H1 (cell line): ENCODE measurements around the gene LMAN2. TPM values are rescaled to one million over a fixed set of nuclear protein-coding genes. Genes with fewer than 3 reads are reported as not detected.

Source experiments
- CTCF ChIA-PET: fragments of 300-600 bp; sonication (Branson Sonifier 250); formaldehyde crosslinking; loops from one replicate; lab custom pipeline; 2021; ENCODE audit not compliant: partially characterized antibody; lab: Charles Lee
- POLR2A ChIA-PET: fragments of 300-600 bp; sonication (Branson Sonifier 250); formaldehyde crosslinking; loops from one replicate; lab custom pipeline; 2021; ENCODE audit warnings: inconsistent platforms; ENCODE audit not compliant: partially characterized antibody; lab: Charles Lee
- DNase-seq, 2 experiments: peaks; one replicate each; pipeline versions ENCODE4 v3.0.0 to v3.0.0-alpha.2; 2010 to 2022; ENCODE audit warnings: low spot score in 2 of 2, low read depth in 1 of 2, mixed read lengths in 1 of 2
- FAIRE-seq: peaks from 2 replicates; lab custom pipeline; 2011; peaks lifted over from hg19 to GRCh38; lab: Jason Lieb, UNC
- H2AFZ ChIP-seq: 2 replicates; pipeline ENCODE4 v1.8.1; 2012; ENCODE audit warnings: low read length, inconsistent platforms
- H2AK5ac ChIP-seq: 2 replicates; pipeline ENCODE4 v1.6.1; 2013; ENCODE audit warnings: low read depth, low read length
- H2BK120ac ChIP-seq: replicated peaks from 2 replicates; pipeline ENCODE3; 2013; ENCODE audit warnings: low read depth, low read length, inconsistent platforms
- H2BK12ac ChIP-seq: 2 replicates; pipeline ENCODE4 v1.6.1; 2013; ENCODE audit warnings: low read depth, low read length
- H2BK15ac ChIP-seq: 2 replicates; pipeline ENCODE4 v1.6.1; 2013; ENCODE audit warnings: low read length
- H2BK20ac ChIP-seq: 2 replicates; pipeline ENCODE4 v1.6.1; 2013; ENCODE audit warnings: low read length
- H2BK5ac ChIP-seq: 2 replicates; pipeline ENCODE4 v1.6.1; 2013; ENCODE audit warnings: low read depth, low read length
- H3K14ac ChIP-seq: 2 replicates; pipeline ENCODE4 v1.6.1; 2013; ENCODE audit warnings: inconsistent platforms; ENCODE audit not compliant: insufficient read length
- H3K18ac ChIP-seq: 2 replicates; pipeline ENCODE4 v1.6.1; 2013; ENCODE audit warnings: low read length; ENCODE audit errors: extremely low read depth
- H3K23ac ChIP-seq: 2 replicates; pipeline ENCODE4 v1.6.1; 2013; ENCODE audit warnings: inconsistent platforms; ENCODE audit not compliant: insufficient read length
- H3K23me2 ChIP-seq: 2 replicates; pipeline ENCODE4 v1.6.1; 2013; ENCODE audit warnings: low read depth, low read length
- H3K27ac ChIP-seq: 2 replicates; pipeline ENCODE4 v1.6.1; 2011; ENCODE audit warnings: low read depth, low read length, inconsistent platforms
- H3K27me3 ChIP-seq, 4 experiments: replicated peaks in 1 of 4; 1 replicate in 1 of 4; 2 replicates in 3 of 4; pipeline versions ENCODE4 v1.6.1 to v1.8.1; 2011 to 2013; ENCODE audit warnings: low read length in 3 of 4, mild to moderate bottlenecking in 3 of 4, inconsistent platforms in 2 of 4, mixed read lengths in 2 of 4, moderate library complexity in 1 of 4; ENCODE audit not compliant: control insufficient read depth in 3 of 4, insufficient read depth in 3 of 4; ENCODE audit errors: extremely low read depth in 1 of 4
- H3K36me3 ChIP-seq, 4 experiments: 2 replicates each; pipeline versions ENCODE4 v1.6.1 to v1.8.1; 2011 to 2013; ENCODE audit warnings: mild to moderate bottlenecking in 4 of 4, low read length in 3 of 4, moderate library complexity in 2 of 4, control low read depth in 1 of 4, inconsistent platforms in 1 of 4; ENCODE audit not compliant: insufficient read depth in 4 of 4, control insufficient read depth in 2 of 4
- H3K4ac ChIP-seq: replicated peaks from 2 replicates; pipeline ENCODE3; 2013; ENCODE audit warnings: low read length, low read depth, mixed read lengths, inconsistent platforms; ENCODE audit not compliant: insufficient read length
- H3K4me1 ChIP-seq, 4 experiments: replicated peaks in 1 of 4; 1 replicate in 1 of 4; 2 replicates in 3 of 4; pipeline versions ENCODE4 v1.6.1 to v1.8.1; 2011 to 2013; ENCODE audit warnings: low read length in 3 of 4, inconsistent platforms in 2 of 4, mixed read lengths in 1 of 4; ENCODE audit not compliant: insufficient read depth in 4 of 4, control insufficient read depth in 3 of 4
- H3K4me2 ChIP-seq, 2 experiments: 2 replicates each; pipeline versions ENCODE4 v1.6.1 to v1.8.1; 2011 to 2013; ENCODE audit warnings: low read depth in 2 of 2, low read length in 2 of 2, control low read depth in 1 of 2, inconsistent platforms in 1 of 2, mild to moderate bottlenecking in 1 of 2; ENCODE audit not compliant: insufficient read depth in 1 of 2
- H3K4me3 ChIP-seq, 4 experiments: fragments of 200-600, 300-600 bp in 1 of 4; sonication (generic), shearing (Covaris generic), sonication (Bioruptor Twin) in 1 of 4; 2 replicates each; pipeline versions ENCODE4 v1.5.1 to v1.8.1; 2011 to 2016; ENCODE audit warnings: low read length in 4 of 4, low read depth in 3 of 4, control low read depth in 2 of 4, inconsistent platforms in 2 of 4, mild to moderate bottlenecking in 2 of 4, mixed read lengths in 1 of 4, moderate library complexity in 1 of 4; ENCODE audit not compliant: insufficient read depth in 2 of 4; ENCODE audit errors: extremely low read depth in 1 of 4
- H3K56ac ChIP-seq: replicated peaks from 2 replicates; pipeline ENCODE3; 2013; ENCODE audit warnings: low read depth, mild to moderate bottlenecking, mixed read lengths, low read length, inconsistent platforms; ENCODE audit not compliant: insufficient read length
- H3K79me1 ChIP-seq: 2 replicates; pipeline ENCODE4 v1.6.1; 2013; ENCODE audit warnings: low read depth, low read length, control low read depth
- H3K79me2 ChIP-seq, 2 experiments: 2 replicates each; pipeline versions ENCODE4 v1.6.1 to v1.8.1; 2012 to 2013; ENCODE audit warnings: low read length in 2 of 2, mild to moderate bottlenecking in 2 of 2, inconsistent platforms in 1 of 2; ENCODE audit not compliant: insufficient read depth in 2 of 2, control insufficient read depth in 1 of 2
- H3K9ac ChIP-seq, 4 experiments: replicated peaks in 1 of 4; 1 replicate in 1 of 4; 2 replicates in 3 of 4; pipeline versions ENCODE4 v1.6.1 to v1.8.1; 2011 to 2013; ENCODE audit warnings: low read depth in 3 of 4, low read length in 3 of 4, control low read depth in 2 of 4, mild to moderate bottlenecking in 2 of 4, moderate library complexity in 2 of 4, inconsistent platforms in 1 of 4; ENCODE audit errors: extremely low read depth in 1 of 4
- H3K9me3 ChIP-seq, 2 experiments: 2 replicates each; pipeline versions ENCODE4 v1.6.1 to v1.8.1; 2012 to 2013; ENCODE audit warnings: mild to moderate bottlenecking in 2 of 2, moderate library complexity in 2 of 2, control low read depth in 1 of 2, inconsistent platforms in 1 of 2, low read depth in 1 of 2, low read length in 1 of 2, mixed read lengths in 1 of 2; ENCODE audit not compliant: insufficient read depth in 2 of 2
- H4K20me1 ChIP-seq, 2 experiments: replicated peaks in 1 of 2; 2 replicates each; pipeline versions ENCODE3 to v1.8.1; 2011 to 2013; ENCODE audit warnings: inconsistent platforms in 2 of 2, low read length in 2 of 2, mild to moderate bottlenecking in 1 of 2; ENCODE audit not compliant: insufficient read depth in 2 of 2, control insufficient read depth in 1 of 2
- H4K5ac ChIP-seq: 2 replicates; pipeline ENCODE4 v1.6.1; 2013; ENCODE audit warnings: low read length, low read depth, mixed read lengths, inconsistent platforms; ENCODE audit not compliant: insufficient read length
- H4K8ac ChIP-seq: 2 replicates; pipeline ENCODE4 v1.8.0; 2013; ENCODE audit warnings: mild to moderate bottlenecking, moderate library complexity, low read length, inconsistent platforms; ENCODE audit not compliant: insufficient read depth; ENCODE audit errors: extremely low read depth
- H4K91ac ChIP-seq: replicated peaks from 2 replicates; pipeline ENCODE3; 2013; ENCODE audit warnings: low read length, mixed read lengths, inconsistent platforms; ENCODE audit not compliant: insufficient read length
- CHD1 ChIP-seq: IDR thresholded peaks from 2 replicates; pipeline ENCODE4 v1.6.1; 2012; ENCODE audit warnings: low read depth, low read length, improper control_type of control experiment
- CREB1 ChIP-seq: IDR thresholded peaks from 2 replicates; pipeline ENCODE4 v1.6.1; 2012; ENCODE audit warnings: inconsistent platforms
- EGR1 ChIP-seq: IDR thresholded peaks from 2 replicates; pipeline ENCODE4 v1.6.1; 2011; ENCODE audit warnings: low read depth, low read length, borderline replicate concordance
- GABPA ChIP-seq: IDR thresholded peaks from 2 replicates; pipeline ENCODE4 v1.6.1; 2011; ENCODE audit warnings: mild to moderate bottlenecking, low read length, moderate library complexity, borderline replicate concordance; ENCODE audit not compliant: insufficient read depth
- GTF2F1 ChIP-seq: IDR thresholded peaks from 2 replicates; pipeline ENCODE4 v1.6.1; 2012; ENCODE audit warnings: low read depth, low read length, improper control_type of control experiment, borderline replicate concordance
- PHF8 ChIP-seq: fragments of 200-600 bp; sonication (generic); conservative IDR thresholded peaks from 2 replicates; pipeline ENCODE4 v1.7.1; 2012; ENCODE audit warnings: low read depth, mild to moderate bottlenecking, inconsistent platforms, low read length, moderate library complexity
- SIN3A ChIP-seq, 2 experiments: IDR thresholded peaks in 1 of 2; conservative IDR thresholded peaks in 1 of 2; 2 replicates each; pipeline ENCODE4 v1.6.1; 2011 to 2012; ENCODE audit warnings: low read length in 2 of 2, improper control_type of control experiment in 1 of 2, low read depth in 1 of 2, mild to moderate bottlenecking in 1 of 2
- SIRT6 ChIP-seq: IDR thresholded peaks from one replicate; pipeline ENCODE4 v1.7.1; 2012; ENCODE audit warnings: low read length, inconsistent platforms
- SRF ChIP-seq: IDR thresholded peaks from 2 replicates; pipeline ENCODE4 v1.6.1; 2011; ENCODE audit warnings: mild to moderate bottlenecking, low read depth, low read length, moderate library complexity
- TCF12 ChIP-seq: IDR thresholded peaks from 2 replicates; pipeline ENCODE4 v1.6.1; 2011; ENCODE audit warnings: low read depth, mild to moderate bottlenecking, low read length
- ZNF274 ChIP-seq: IDR thresholded peaks from 2 replicates; pipeline ENCODE4 v1.7.0; 2012; ENCODE audit warnings: low read length, borderline replicate concordance; ENCODE audit errors: extremely low read depth
- WGBS, 2 experiments: shearing (Covaris generic) in 1 of 2; methylation state at CpG; one replicate each; pipeline versions ENCODE4 v1.1.6 to v1.1.7; 2013 to 2015; ENCODE audit warnings: low lambda C conversion rate in 2 of 2, mixed read lengths in 2 of 2, inconsistent platforms in 1 of 2, low coverage in 1 of 2, missing lambda C conversion rate in 1 of 2; ENCODE audit not compliant: insufficient replicate concordance in 2 of 2, insufficient coverage in 1 of 2, insufficient read length in 1 of 2; ENCODE audit errors: extremely low coverage in 1 of 2, missing lambda C conversion rate in 1 of 2; 5-methylcytosine and 5-hydroxymethylcytosine counted together
- polyA plus RNA-seq, 7 experiments: library from polyadenylated mRNA; depleted of rRNA in 3 of 7; stranded (reverse) in 5 of 7; unstranded in 2 of 7; fragments of >200 nt in 5 of 7; fragments of 200-250 nt in 2 of 7; gene quantifications; 1 replicate in 5 of 7; 2 replicates in 1 of 7; 4 replicates in 1 of 7; pipeline versions ENCODE4 v1.2.1 to v1.2.3, GENCODE V29; 2011 to 2013; ENCODE audit warnings: missing spikeins in 2 of 7, mixed read lengths in 2 of 7
- total RNA-seq: library from RNA; stranded (reverse); fragmentation: NEBNext Ultra II Directional; extraction: Animal tissue kit (Norgen Biotek cat#: 25700); gene quantifications from 2 replicates; pipeline ENCODE4 v1.2.1, GENCODE V29; 2021
- TF ChIP-seq, protein P1 (sequence below): IDR thresholded peaks from 2 replicates; pipeline ENCODE4 v1.6.1; 2012; ENCODE audit warnings: inconsistent platforms
- TF ChIP-seq, protein P2 (sequence below): IDR thresholded peaks from 2 replicates; pipeline ENCODE4 v1.6.1; 2011; ENCODE audit warnings: low read depth, mild to moderate bottlenecking, low read length; ENCODE audit not compliant: insufficient read depth

Gene LMAN2
- total and polyA plus RNA-seq, 2 of the 8 experiments (the other 6 are each of a cell fraction or from before 2014, with no cell fraction given), result 116 to 225 TPM

DNA sequence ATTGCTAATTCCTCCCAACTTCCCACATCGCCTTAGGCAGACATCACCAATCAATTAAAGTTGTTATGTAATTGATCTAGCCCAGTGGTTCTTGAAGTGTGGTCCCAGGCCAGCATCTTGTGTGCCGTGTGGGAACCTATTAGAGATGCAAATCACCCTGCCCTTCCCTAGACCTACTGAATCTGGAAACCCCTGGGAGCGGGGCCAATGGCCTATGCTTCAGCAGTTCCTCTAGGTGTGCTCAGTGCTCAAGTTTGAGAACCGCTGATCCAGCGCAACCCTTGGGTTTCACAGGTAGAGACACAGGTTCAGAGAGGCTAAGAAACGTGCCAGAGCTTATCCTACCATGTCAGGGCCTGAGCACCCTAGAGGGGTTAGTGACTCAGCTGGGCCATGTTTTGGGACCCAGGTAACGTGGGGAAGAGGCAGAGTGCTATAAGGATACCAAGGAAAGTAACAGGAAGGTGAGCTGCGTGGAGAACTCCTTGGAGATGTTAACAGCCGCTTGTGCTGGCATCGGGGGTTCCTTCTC is 37.1 kb upstream of the LMAN2 start:
- H3K23me2 ChIP-seq, result no peaks in the 10 kb centered on the region
- H3K23ac ChIP-seq, result no peak overlapping the region
- DNase-seq (no peak), FAIRE-seq (no peak)
- H3K79me1 ChIP-seq, result no peaks in the 10 kb centered on the region
- no peak overlapping the region for H2BK12ac ChIP-seq
- no peak overlapping the region for H4K5ac ChIP-seq
- H3K36me3 ChIP-seq, result no peaks in the 10 kb centered on the region
- no peak overlapping the region for H3K27ac ChIP-seq
- no peak overlapping the region for H3K4me3 ChIP-seq
- no peak overlapping the region for H4K91ac ChIP-seq
- no peaks in the 10 kb centered on the region for H4K20me1 ChIP-seq
- H3K56ac ChIP-seq, result no peak overlapping the region
- no peak overlapping the region for H3K4ac ChIP-seq
- H3K4me1 ChIP-seq, result peaks cover 0 to 3% (median 0%) of the 10 kb centered on the region in 4 experiments; a peak in 4 of 7 replicates
- no peak overlapping the region for H2BK20ac ChIP-seq
- H3K18ac ChIP-seq, result no peak overlapping the region
- H3K4me2 ChIP-seq, result no peak overlapping the region
- H3K27me3 ChIP-seq, result peaks cover 0 to 18% (median 10%) of the 10 kb centered on the region in 4 experiments; a peak in 6 of 7 replicates
- H2AFZ ChIP-seq, result no peak overlapping the region
- no peak overlapping the region for H2AK5ac ChIP-seq
- no peak overlapping the region for H2BK5ac ChIP-seq
- no peaks in the 10 kb centered on the region for H3K9me3 ChIP-seq
- H4K8ac ChIP-seq, result no peak overlapping the region
- ChIA-PET POLR2A (interaction anchor here (1.3 to 4.2 kb wide), 5 partner anchors 10 to 101 kb away, joined by 4 to 51 read pairs (median 10); no protein-coding TSS in a partner anchor), CTCF (interaction anchor here (1.2 to 18.7 kb wide), 8 partner anchors 14 to 113 kb away, joined by 3 to 430 read pairs (median 22); partner anchors contain the start of genes PFN3 and PRR7)
- H3K14ac ChIP-seq, result no peak overlapping the region
- 89% methylated on average over 10 of the region's 10 CpGs; no CpG with 5 or more reads in 1 of the 2 experiments for WGBS, 2 experiments
- no peak overlapping the region for H2BK120ac ChIP-seq
- H3K9ac ChIP-seq, result no peak overlapping the region
- H3K79me2 ChIP-seq, result no peaks in the 10 kb centered on the region
- H2BK15ac ChIP-seq, result no peak overlapping the region
- TF ChIP-seq GABPA, result no peak
- no peak for TF ChIP-seq PHF8
- TF ChIP-seq, protein P1, sequence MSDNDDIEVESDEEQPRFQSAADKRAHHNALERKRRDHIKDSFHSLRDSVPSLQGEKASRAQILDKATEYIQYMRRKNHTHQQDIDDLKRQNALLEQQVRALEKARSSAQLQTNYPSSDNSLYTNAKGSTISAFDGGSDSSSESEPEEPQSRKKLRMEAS, result no peak
- TF ChIP-seq TCF12, result no peak
- no peak for TF ChIP-seq EGR1
- TF ChIP-seq SIN3A (conservative IDR thresholded peaks at IDR 0.05 in 1 of 2, IDR thresholded peaks at IDR 0.05 in 1 of 2; ENCODE audit: low read depth in 1 of 2, low read length in 2 of 2), result no peak
- TF ChIP-seq, protein P2, sequence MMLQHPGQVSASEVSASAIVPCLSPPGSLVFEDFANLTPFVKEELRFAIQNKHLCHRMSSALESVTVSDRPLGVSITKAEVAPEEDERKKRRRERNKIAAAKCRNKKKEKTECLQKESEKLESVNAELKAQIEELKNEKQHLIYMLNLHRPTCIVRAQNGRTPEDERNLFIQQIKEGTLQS, result no peak
- no peak for TF ChIP-seq GTF2F1
- TF ChIP-seq SRF, result no peak
- no peak for TF ChIP-seq ZNF274
- TF ChIP-seq CREB1, result no peak
- no peak for TF ChIP-seq SIRT6
- no peak for TF ChIP-seq CHD1
